HG02943 (cell line): ENCODE results near the gene SELENOS.

Experiments used
- ATAC-seq: cut with Tn5 transposase; IDR thresholded peaks from one replicate; pipeline ENCODE4 v1.9.1; 2021; ENCODE audit warnings: mild to moderate bottlenecking, low read depth, moderate library complexity; ENCODE audit not compliant: unreplicated experiment

Gene SELENOS

GRCh38 chr15:101228313-101228712 is 49.0 kb downstream of the SELENOS start:
- ATAC-seq, result no peak

DNA sequence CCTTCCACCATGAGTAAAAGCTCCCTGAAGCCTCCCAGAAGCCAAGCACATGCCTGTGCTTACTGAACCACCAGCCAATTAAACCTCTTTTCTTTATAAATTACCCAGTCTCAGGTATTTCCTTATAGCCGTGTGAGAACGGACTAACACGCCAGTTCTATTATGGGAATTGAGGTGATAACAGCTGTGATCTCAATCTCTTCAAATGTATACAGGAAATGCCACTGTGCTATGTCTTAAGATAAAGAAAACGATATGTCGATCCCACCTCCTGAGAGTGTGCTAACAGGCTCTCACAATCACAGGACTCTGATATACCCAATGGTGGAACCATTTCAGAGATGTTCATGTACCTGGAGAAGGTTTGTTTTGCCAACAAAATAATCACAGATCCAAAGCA is 51.6 kb downstream of the SELENOS start:
- ATAC-seq, result no peak
